ENCODE results near the gene DXO. TPM values are rescaled to one million over a fixed set of nuclear protein-coding genes. Genes with fewer than 3 reads are reported as not detected.

DXO gene
- total and polyA plus RNA-seq, 2 of the 13 experiments (the other 11 are each of a cell fraction or from before 2014, with no cell fraction given): 18.6 to 26.2 TPM

DNA sequence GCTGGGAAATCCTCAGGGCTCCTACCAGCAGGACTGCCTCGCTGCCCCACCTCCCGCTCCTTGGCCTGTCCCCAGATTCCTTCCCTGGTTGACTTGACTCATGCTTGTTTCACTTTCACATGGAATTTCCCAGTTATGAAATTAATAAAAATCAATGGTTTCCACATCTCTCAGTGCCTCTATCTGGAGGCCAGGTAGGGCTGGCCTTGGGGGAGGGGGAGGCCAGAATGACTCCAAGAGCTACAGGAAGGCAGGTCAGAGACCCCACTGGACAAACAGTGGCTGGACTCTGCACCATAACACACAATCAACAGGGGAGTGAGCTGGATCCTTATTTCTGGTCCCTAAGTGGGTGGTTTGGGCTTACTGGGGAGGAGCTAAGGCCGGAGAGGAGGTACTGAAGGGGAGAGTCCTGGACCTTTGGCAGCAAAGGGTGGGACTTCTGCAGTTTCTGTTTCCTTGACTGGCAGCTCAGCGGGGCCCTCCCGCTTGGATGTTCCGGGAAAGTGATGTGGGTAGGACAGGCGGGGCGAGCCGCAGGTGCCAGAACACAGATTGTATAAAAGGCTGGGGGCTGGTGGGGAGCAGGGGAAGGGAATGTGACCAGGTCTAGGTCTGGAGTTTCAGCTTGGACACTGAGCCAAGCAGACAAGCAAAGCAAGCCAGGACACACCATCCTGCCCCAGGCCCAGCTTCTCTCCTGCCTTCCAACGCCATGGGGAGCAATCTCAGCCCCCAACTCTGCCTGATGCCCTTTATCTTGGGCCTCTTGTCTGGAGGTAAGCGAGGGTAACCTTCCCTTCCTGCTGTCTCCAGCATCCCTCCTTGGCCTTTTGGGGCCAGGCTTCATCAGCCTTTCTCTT lies 26.2 kb downstream of the DXO start, which contains the start of gene CFB (continued):
- TF ChIP-seq ZNF639 (CRISPR knock-in tag; conservative IDR thresholded peaks at IDR 0.05) (0 out of 2 replicates have a peak, but pooled peaks have one; percentile 30), FUBP1 (CRISPR knock-in tag; IDR thresholded peaks at IDR 0.05; ENCODE audit: borderline replicate concordance) (peak; percentile 38; the same call in 1 of the 2 replicates), NFATC3 (CRISPR knock-in tag; IDR thresholded peaks at IDR 0.05) (no peak; the same call in 1 of the 2 replicates), ZNF180 (CRISPR knock-in tag; IDR thresholded peaks at IDR 0.05; ENCODE audit: borderline replicate concordance, low read depth) (no peak), ZFP36 (IDR thresholded peaks at IDR 0.05; ENCODE audit: borderline replicate concordance, low read depth, low read length, partially characterized antibody) (no peak), HIVEP1 (CRISPR knock-in tag; IDR thresholded peaks at IDR 0.05) (peak; percentile 63), SYNCRIP (IDR thresholded peaks at IDR 0.05; ENCODE audit: insufficient read depth, low read depth, low read length) (no peak), ZNF83 (CRISPR knock-in tag; IDR thresholded peaks at IDR 0.05; ENCODE audit: borderline replicate concordance) (peak; percentile 26; the same call in 1 of the 2 replicates), KDM6A (CRISPR knock-in tag; IDR thresholded peaks at IDR 0.05; ENCODE audit: low read depth) (peak; percentile 99), POLR2G (IDR thresholded peaks at IDR 0.05; ENCODE audit: low read depth, low read length) (peak; percentile 97), ONECUT2 (CRISPR knock-in tag; IDR thresholded peaks at IDR 0.05) (peak; percentile 87), SP140L (CRISPR knock-in tag; IDR thresholded peaks at IDR 0.05; ENCODE audit: borderline replicate concordance) (no peak), ZNF816 (CRISPR knock-in tag; IDR thresholded peaks at IDR 0.05; ENCODE audit: borderline replicate concordance) (peak; percentile 57; the same call in 1 of the 2 replicates)
- TF ChIP-seq, protein P1, sequence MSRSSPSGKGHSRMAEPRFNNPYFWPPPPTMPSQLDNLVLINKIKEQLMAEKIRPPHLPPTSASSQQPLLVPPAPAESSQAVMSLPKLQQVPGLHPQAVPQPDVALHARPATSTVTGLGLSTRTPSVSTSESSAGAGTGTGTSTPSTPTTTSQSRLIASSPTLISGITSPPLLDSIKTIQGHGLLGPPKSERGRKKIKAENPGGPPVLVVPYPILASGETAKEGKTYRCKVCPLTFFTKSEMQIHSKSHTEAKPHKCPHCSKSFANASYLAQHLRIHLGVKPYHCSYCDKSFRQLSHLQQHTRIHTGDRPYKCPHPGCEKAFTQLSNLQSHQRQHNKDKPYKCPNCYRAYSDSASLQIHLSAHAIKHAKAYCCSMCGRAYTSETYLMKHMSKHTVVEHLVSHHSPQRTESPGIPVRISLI (CRISPR knock-in tag; IDR thresholded peaks at IDR 0.05; ENCODE audit: borderline replicate concordance): peak; percentile 62; the same call in 1 of the 2 replicates
- TF ChIP-seq, protein P2, sequence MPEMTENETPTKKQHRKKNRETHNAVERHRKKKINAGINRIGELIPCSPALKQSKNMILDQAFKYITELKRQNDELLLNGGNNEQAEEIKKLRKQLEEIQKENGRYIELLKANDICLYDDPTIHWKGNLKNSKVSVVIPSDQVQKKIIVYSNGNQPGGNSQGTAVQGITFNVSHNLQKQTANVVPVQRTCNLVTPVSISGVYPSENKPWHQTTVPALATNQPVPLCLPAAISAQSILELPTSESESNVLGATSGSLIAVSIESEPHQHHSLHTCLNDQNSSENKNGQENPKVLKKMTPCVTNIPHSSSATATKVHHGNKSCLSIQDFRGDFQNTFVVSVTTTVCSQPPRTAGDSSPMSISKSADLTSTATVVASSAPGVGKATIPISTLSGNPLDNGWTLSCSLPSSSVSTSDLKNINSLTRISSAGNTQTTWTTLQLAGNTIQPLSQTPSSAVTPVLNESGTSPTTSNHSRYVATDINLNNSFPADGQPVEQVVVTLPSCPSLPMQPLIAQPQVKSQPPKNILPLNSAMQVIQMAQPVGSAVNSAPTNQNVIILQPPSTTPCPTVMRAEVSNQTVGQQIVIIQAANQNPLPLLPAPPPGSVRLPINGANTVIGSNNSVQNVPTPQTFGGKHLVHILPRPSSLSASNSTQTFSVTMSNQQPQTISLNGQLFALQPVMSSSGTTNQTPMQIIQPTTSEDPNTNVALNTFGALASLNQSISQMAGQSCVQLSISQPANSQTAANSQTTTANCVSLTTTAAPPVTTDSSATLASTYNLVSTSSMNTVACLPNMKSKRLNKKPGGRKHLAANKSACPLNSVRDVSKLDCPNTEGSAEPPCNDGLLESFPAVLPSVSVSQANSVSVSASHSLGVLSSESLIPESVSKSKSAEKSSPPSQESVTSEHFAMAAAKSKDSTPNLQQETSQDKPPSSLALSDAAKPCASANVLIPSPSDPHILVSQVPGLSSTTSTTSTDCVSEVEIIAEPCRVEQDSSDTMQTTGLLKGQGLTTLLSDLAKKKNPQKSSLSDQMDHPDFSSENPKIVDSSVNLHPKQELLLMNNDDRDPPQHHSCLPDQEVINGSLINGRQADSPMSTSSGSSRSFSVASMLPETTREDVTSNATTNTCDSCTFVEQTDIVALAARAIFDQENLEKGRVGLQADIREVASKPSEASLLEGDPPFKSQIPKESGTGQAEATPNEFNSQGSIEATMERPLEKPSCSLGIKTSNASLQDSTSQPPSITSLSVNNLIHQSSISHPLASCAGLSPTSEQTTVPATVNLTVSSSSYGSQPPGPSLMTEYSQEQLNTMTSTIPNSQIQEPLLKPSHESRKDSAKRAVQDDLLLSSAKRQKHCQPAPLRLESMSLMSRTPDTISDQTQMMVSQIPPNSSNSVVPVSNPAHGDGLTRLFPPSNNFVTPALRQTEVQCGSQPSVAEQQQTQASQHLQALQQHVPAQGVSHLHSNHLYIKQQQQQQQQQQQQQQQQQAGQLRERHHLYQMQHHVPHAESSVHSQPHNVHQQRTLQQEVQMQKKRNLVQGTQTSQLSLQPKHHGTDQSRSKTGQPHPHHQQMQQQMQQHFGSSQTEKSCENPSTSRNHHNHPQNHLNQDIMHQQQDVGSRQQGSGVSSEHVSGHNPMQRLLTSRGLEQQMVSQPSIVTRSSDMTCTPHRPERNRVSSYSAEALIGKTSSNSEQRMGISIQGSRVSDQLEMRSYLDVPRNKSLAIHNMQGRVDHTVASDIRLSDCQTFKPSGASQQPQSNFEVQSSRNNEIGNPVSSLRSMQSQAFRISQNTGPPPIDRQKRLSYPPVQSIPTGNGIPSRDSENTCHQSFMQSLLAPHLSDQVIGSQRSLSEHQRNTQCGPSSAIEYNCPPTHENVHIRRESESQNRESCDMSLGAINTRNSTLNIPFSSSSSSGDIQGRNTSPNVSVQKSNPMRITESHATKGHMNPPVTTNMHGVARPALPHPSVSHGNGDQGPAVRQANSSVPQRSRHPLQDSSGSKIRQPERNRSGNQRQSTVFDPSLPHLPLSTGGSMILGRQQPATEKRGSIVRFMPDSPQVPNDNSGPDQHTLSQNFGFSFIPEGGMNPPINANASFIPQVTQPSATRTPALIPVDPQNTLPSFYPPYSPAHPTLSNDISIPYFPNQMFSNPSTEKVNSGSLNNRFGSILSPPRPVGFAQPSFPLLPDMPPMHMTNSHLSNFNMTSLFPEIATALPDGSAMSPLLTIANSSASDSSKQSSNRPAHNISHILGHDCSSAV (CRISPR knock-in tag; IDR thresholded peaks at IDR 0.05; ENCODE audit: borderline replicate concordance): peak; percentile 79; the same call in 1 of the 2 replicates

Measured in HepG2 (cell line).